ENCODE results near the gene GPER1.

Gene GPER1

GRCh38 chr7:1054438-1054837 lies 33.5 kb upstream of the GPER1 start:
- no peak for DNase-seq

- DNase-seq: no peak
Observed at GRCh38 chr7:1054861-1055450, 33.0 kb upstream of the GPER1 start.

GRCh38 chr7:1055491-1055955 lies 32.4 kb upstream of the GPER1 start:
- no peak for DNase-seq

GRCh38 chr7:1055956-1056784 lies 31.7 kb upstream of the GPER1 start:
- peak; percentile 44 for DNase-seq

- no peak for DNase-seq
Observed at GRCh38 chr7:1056785-1057410, 31.0 kb upstream of the GPER1 start.

- DNase-seq: no peak
Observed at GRCh38 chr7:1057416-1058291, 30.3 kb upstream of the GPER1 start.

- no peak for DNase-seq
Observed at GRCh38 chr7:1058311-1058710, 29.6 kb upstream of the GPER1 start.

- DNase-seq: no peak
Observed at GRCh38 chr7:1058821-1059199, 29.1 kb upstream of the GPER1 start.

GRCh38 chr7:1059200-1060091 lies 28.5 kb upstream of the GPER1 start:
- no peak for DNase-seq

- peak; percentile 41 for DNase-seq
Observed at GRCh38 chr7:1060315-1061072, 27.4 kb upstream of the GPER1 start.

GRCh38 chr7:1061180-1061579 lies 26.7 kb upstream of the GPER1 start:
- DNase-seq: no peak

GRCh38 chr7:1062296-1063294 lies 25.3 kb upstream of the GPER1 start:
- peak; percentile 82 for DNase-seq

GRCh38 chr7:1063361-1063760 lies 24.6 kb upstream of the GPER1 start:
- DNase-seq: no peak

- DNase-seq: no peak
Observed at GRCh38 chr7:1064581-1064980, 23.3 kb upstream of the GPER1 start.

GRCh38 chr7:1065263-1065584 lies 22.7 kb upstream of the GPER1 start:
- no peak for DNase-seq

- peak; percentile 73 for DNase-seq
Observed at GRCh38 chr7:1065585-1066241, 22.2 kb upstream of the GPER1 start.

- no peak for DNase-seq
Observed at GRCh38 chr7:1066242-1066588, 21.7 kb upstream of the GPER1 start.

- no peak for DNase-seq
Observed at GRCh38 chr7:1068013-1068412, 19.9 kb upstream of the GPER1 start.

- DNase-seq: no peak
Observed at GRCh38 chr7:1068619-1069018, 19.3 kb upstream of the GPER1 start.
